GM12892 (cell line): ENCODE measurements around the gene UBAP2.

ENCODE experiments used
- POLR2A ChIP-seq: IDR thresholded peaks from 2 replicates; pipeline ENCODE4 v1.6.1; 2011; ENCODE audit warnings: low read depth, low read length, control low read depth
- POLR2AphosphoS5 ChIP-seq: IDR thresholded peaks from 2 replicates; pipeline ENCODE4 v1.6.1; 2011; ENCODE audit warnings: low read depth, low read length, control low read depth

GRCh38 chr9:33913541-33913940, 135.1 kb downstream of the UBAP2 start:
- no peak for TF ChIP-seq POLR2A
- no peak for TF ChIP-seq POLR2AphosphoS5
